HG03521 (cell line): ENCODE results near the gene BLTP2.
"Not testable (repeated sequence)": the region's sequence is repeated elsewhere in the genome, so short reads cannot be mapped to it uniquely, and the experiment has no call there.

ENCODE experiments used
- ATAC-seq: cut with Tn5 transposase; IDR thresholded peaks from one replicate; pipeline ENCODE4 v1.9.1; 2021; ENCODE audit warnings: mild to moderate bottlenecking, moderate library complexity; ENCODE audit not compliant: unreplicated experiment

Gene BLTP2

GRCh38 chr17:28644787-28645575 is at the start of gene BLTP2:
BLTP2 (minus strand) TSS chr17:28645158; CDS start chr17:28645056, 102 bp downstream.
- ATAC-seq = peak; percentile 95

DNA sequence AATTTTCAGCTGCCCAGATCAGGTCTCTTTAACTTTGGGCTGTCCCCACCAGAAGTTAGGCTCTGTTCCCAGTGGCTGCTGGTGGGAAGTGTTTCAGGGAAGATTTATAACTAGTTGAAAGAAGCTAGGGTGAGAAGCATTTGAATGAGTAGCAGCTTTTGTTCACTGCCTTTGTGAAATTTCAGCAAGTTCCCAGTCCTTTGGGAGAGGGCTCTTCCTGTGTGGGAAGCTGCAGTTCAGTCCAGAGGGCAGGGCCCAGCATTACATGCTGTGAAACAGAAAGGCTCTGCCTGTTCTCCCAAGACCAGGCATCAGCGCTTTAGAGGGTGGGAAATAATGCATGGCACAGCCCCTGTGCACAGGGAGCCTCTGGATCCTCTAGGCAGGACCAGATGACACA is 48.9 kb upstream of the BLTP2 start:
- no peak for ATAC-seq

GRCh38 chr17:28689011-28689410 is 44.1 kb upstream of the BLTP2 start:
- ATAC-seq = no peak

GRCh38 chr17:28688481-28688880 is 43.5 kb upstream of the BLTP2 start:
- ATAC-seq = no peak

DNA sequence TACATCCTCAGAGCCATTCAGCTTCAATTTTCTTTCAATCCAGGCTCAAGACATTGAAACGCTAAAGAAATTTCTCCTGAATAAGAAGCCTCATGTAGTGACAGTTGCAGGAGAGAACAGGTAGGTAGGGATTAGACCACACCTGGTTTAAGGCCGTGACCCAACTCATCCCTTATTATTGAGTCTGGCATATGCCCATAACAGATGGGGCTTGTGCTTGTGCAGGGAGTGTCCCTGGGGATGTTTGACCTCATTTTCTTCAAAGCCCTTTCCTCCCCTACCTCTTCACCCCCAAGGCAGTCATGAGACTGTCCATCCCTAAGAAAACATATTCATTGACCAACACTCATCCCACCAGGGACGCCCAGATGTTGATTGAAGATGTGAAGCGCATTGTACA is 41.3 kb upstream of the BLTP2 start:
- ATAC-seq = no peak

DNA sequence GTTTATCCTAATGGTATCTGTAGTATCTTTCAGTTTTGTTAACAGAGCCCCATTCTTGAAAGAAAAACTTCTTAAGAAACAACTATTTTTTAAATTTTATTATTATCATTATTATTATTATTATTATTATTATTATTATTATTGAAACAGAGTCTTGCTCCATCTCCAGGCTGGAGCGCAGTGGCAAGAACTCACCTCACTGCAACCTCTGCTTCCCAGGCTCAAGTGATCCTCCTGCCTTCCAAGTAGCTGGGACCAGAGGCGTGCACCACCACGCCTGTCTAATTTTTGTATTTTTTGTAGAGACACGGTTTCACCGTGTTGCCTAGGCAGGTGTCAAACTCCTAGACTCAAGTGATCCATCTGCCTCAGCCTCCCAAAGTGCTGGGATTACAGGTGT is 40.4 kb upstream of the BLTP2 start:
- ATAC-seq = no peak

DNA sequence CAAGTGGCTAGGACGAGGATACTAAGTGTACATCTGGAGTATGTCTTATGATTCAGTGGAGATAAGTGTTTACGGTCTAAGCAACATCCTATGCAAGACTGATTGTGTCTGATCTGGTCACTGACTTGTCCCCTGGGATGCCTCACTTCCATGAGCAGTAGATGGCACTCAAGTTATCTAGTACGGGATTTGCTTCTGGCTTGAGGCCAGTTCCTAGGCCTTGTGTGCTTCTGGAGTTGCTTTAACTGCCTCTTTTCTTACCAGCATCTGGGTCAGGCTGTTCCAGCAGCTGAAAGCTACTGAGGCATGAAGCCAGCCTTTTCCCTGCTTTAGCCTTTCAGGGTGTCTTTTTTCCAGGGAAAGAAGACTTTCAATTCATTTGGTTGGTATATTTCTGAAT is 40.0 kb upstream of the BLTP2 start:
- ATAC-seq = no peak

- ATAC-seq = no peak
Observed at GRCh38 chr17:28682655-28683054, 37.7 kb upstream of the BLTP2 start.

GRCh38 chr17:28675980-28676379 is 31.0 kb upstream of the BLTP2 start:
- ATAC-seq = no peak

DNA sequence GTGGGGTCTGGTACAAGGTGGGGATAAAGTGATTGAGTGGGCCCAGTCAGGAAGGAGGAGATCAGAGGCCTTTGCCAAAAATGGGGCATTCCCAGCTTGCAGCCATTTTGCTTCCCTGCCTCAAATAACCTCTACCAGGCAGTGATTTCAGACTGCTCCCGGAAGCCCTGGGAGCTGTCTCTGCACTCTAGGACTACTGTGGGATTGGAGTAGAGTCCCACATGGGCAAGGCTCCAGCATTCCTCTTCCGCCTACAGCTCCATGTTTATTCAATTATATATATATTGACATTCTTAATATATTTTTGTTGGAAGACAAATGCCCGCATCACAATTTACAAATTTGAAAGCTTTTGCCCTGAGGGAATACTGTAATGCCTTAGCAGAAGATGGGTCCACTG is 30.5 kb upstream of the BLTP2 start:
- ATAC-seq = no peak

GRCh38 chr17:28669918-28670317 is 25.0 kb upstream of the BLTP2 start:
- no peak for ATAC-seq

DNA sequence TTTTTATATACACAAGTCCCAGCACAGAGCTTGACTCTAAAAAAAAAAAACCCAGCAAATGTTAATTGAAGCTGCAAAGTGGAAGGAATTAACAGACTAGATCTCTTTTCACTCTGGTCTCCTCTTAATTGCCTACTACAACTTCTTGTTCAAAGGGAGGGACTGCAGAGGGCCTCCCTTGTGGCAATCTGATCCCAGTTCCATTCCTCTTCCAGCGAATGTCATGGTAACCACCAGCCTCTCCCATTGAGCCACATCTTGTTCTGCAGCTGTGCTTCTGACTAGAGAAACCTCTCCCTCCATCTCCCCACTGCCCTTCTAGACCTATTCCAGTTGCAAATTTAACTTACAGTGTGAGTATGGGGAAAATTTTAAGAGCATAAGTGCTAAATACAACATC is 22.9 kb upstream of the BLTP2 start:
- no peak for ATAC-seq

- no peak for ATAC-seq
Observed at GRCh38 chr17:28665994-28666393, 21.0 kb upstream of the BLTP2 start.

DNA sequence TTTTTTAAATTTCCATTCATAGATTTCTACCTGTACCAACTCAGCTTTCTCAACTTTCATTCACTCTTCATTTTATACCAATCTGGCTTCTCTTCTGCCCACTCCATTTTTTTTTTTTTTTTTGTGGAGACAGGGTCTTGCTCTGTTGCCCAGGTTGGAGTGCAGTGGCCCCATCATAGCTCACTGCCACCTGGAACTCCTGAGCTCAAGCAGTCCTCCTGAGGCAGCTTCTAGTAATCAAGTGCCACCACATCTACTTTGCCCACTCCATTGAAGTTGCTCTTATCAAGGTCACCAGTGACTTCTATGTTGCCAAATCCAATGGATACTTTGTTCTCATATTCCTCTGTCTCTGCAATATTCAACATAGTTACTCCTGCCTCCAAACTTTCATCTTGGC is 18.8 kb upstream of the BLTP2 start:
- no peak for ATAC-seq

DNA sequence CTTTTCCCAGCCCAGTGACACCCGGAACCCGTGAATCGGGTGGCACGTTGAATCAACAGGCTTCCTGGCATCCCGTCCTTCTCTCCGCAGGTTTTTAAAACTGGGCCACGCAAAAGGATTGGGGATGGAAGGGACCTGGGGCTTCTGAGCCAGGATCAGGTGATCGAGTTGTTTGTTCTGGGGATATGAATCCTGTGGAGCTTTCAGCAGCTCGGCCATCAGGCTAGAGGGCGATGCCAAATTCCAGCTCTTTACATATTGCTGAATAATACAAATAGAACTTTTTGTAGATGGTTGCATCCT is 17.5 kb upstream of the BLTP2 start:
- ATAC-seq = no peak

GRCh38 chr17:28661635-28662526 is 16.9 kb upstream of the BLTP2 start, which contains the start of the genes SDF2 and SUPT6H:
SDF2 (minus strand) TSS chr17:28661906; CDS start chr17:28661876, 30 bp downstream.
SUPT6H (plus strand) TSS chr17:28662205; CDS start chr17:28673402, 11,197 bp downstream.
- peak; percentile 82 for ATAC-seq

DNA sequence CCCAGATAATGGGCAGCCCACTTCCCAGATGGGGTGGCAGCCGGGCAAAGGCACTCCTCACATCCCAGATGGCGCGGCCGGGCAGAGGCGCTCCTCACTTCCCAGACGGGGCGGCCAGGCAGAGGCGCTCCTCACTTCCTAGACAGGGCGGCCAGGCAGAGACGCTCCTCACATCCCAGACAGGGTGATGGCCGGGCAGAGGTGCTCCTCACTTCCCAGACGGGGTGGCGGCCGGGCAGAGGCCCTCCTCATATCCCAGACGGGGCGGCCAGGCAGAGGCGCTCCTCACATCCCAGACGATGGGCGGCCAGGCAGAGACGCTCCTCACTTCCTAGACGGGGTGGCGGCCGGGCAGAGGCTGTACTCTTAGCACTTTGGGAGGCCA is 14.5 kb upstream of the BLTP2 start:
- not testable (repeated sequence) for ATAC-seq

DNA sequence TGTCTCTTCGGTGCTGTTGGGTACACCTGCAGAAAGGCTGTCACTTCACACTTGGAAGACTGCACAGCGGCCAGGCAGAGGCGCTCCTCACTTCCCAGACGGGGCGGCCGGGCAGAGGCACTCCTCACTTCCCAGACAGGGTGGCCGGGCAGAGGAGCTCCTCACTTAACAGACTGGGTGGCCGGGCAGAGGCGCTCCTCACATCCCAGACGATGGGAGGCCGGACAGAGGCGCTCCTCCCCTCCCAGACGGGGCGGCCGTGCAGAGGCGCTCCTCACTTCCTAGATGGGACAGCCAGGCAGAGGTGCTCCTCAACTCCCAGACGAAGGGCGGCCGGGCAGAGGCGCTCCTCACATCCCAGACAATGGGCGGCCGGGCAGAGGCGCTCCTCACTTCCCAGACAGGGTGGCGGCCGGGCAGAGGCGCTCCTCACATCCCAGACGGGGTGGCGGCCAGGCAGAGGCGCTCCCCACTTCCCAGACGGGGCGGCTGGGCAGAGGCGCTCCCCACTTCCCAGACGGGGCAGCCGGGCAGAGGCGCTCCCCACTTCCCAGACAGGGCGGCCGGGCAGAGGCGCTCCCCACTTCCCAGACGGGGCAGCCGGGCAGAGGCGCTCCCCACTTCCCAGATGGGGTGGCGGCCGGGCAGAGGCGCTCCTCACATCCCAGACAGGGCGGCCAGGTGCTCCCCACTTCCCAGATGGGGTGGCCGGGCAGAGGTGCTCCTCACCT is 14.0 kb upstream of the BLTP2 start:
- not testable (repeated sequence) for ATAC-seq

- ATAC-seq = not testable (repeated sequence)
Observed at GRCh38 chr17:28658342-28658741, 13.4 kb upstream of the BLTP2 start.

DNA sequence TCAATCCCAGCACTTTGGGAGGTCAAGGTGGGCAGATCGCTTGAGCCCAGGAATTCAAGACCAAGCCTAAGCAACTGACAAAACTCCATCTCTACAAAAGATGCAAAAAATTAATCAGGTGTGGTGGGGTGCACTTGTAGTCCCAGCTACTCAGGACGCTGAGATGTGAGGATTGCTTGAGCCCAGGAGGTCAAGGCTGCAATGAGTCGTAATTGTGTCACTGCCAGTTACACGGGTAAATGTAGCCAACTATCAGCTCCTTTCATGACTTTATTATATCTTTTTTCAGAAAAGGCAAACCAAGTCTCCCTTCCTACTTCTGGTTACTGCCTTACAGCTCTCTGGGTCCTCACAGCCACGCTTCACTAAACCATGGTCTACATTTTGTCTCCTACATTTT is 12.8 kb upstream of the BLTP2 start:
- no peak for ATAC-seq

DNA sequence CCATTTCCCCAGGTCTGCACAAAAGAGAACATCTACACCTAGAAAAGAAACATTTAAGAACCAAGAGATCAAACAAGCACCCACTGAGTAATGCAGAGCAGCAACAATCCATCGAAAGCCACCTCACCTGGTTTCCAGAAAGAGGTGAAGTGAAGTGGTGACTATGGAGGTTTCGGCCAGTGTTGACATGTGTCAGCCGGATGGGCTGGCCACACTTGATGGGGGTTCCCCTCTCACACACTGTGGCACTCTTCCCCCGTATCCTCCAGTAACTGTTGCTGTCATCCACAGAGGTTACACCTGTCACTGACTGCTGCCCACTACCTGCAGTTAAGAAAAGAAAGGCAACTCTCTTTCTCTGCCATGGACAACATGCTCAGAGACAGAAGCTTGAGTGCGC is 10.2 kb upstream of the BLTP2 start:
- no peak for ATAC-seq
